HG03439 (cell line): ENCODE results near the gene SLC7A9.

ENCODE experiments used
- ATAC-seq: cut with Tn5 transposase; IDR thresholded peaks from one replicate; pipeline ENCODE4 v1.9.1; 2021; ENCODE audit warnings: mild to moderate bottlenecking, moderate library complexity; ENCODE audit not compliant: unreplicated experiment

Gene SLC7A9

DNA sequence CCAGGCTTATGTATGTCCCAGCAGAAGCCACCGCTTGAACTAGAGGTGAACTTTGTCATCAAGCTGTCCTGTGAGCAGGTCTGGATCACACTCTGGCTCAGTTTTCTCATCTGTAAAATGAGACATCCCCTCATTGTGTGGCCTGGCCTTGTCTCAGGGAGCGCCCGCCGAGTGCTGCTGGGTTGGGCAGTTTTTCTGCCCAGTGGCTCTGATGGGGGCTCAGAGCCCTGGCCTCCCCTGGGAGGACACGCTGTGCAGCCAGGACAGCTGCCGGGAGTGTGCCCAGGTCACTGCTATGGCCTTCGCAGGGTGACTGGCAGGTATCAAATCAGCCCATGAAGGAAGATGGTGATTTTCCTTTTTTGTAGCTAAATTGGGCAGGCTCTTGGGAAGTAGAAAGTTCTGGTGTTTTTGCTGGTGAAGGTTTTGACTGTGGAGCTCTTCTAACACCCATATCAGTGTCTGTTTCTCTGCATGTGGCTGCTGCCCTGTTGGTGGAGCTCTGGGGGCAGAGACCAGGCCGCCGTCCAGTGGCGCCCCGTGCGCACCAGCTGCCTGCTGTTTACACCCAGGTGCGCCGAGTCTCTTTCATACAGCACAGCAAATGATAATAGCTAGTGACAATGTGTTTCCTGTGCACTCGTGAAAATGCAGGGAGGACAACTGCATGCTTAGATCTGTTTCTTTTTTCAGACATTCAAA is 40.8 kb downstream of the SLC7A9 start:
- ATAC-seq: no peak

DNA sequence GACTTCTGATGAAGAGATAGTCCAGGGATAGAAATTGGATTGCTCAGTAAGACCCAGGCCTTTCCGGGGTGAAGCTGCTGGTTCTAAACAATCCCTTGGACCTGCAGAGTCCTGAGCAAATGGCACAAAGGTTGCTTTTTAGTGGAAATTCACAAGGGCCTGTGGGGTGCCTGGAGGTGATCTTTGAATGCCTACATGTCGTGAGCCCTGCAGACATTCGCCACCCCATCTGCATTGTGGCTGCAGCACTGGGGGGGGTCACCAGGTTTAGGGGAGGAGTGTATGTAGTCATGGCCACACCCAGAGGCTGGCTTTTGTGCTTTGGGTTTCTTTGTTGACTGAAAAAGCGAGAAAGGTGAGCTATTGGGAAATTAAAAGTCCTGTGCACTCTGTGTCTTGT is 41.4 kb downstream of the SLC7A9 start:
- ATAC-seq: no peak

DNA sequence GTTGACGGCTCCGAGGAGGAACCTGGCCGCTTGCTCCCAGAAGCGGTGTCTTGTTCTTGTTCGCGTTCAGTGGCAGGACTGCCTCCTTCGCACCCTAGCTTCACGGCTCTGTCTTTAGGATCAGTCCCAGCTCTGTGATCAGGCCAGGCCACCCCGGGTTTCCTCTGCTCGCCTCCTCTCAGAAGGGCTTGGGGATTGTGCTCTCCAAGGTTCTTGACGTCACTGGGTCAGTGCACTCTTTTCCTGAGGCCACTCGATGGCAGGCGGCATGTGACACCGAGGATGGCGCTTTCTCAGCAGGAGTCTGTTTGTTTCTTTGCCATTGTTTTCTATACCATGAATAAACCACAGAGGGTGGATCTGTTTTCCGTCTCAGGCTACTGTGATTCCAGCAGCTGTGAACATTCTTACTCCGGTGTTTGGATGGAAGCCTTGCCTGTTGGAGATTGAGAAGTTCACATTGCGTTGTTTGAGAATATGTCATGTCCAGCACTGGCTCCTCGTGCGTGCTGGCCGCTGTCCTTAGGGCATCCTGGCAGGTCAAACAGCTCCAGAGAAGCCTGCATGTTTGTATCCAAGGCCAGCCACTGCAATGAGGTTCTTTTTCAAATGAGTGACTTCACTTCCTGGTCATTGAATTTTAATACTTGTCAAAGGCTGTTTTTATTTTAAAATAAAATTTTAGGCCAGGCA is 44.5 kb downstream of the SLC7A9 start:
- ATAC-seq: no peak

DNA sequence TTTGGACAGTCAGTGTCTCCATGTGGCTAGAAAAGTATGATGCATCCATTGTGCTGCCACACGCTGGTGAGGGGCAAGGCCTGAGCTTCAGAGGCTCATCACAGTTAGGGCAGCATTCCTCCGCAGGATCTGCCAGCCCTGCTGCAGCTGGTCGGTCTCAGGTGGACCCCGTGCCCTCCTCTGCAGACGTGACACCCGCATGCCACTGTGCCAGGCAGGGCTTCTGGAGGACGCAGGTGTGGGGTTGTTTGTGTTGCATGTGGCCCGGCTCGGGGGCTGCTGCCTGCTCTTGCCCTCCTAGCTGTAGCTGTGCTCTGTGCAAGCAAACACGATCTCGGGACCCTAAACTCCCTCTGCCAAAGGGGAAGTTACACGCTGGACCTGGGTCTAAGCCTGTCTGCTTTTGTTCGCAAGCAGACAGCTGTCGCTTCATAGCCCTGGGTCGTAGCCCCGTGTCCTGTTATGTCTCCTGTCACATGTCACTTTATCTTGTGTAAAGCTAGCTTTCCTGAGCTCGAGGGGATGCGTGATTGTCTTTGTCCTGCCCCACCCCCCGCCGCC is 45.3 kb downstream of the SLC7A9 start:
- no peak for ATAC-seq

DNA sequence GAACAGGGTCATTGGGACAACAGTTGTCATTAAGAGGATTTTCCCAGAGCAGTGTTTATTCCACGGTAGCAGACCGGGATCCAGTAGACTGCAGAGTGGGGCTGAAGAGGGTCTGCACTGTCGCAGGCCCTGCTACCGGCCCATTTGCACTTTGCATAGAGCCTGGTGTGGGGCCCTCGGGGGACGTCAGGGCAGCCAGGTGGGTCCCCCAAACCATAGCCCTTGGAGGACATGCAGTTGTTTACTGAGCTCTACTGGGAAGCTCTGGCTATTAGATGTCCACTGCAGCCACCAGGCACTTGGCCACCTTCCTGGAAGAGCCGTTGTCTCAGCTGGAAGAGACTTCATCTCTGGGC is 45.8 kb downstream of the SLC7A9 start:
- no peak for ATAC-seq

DNA sequence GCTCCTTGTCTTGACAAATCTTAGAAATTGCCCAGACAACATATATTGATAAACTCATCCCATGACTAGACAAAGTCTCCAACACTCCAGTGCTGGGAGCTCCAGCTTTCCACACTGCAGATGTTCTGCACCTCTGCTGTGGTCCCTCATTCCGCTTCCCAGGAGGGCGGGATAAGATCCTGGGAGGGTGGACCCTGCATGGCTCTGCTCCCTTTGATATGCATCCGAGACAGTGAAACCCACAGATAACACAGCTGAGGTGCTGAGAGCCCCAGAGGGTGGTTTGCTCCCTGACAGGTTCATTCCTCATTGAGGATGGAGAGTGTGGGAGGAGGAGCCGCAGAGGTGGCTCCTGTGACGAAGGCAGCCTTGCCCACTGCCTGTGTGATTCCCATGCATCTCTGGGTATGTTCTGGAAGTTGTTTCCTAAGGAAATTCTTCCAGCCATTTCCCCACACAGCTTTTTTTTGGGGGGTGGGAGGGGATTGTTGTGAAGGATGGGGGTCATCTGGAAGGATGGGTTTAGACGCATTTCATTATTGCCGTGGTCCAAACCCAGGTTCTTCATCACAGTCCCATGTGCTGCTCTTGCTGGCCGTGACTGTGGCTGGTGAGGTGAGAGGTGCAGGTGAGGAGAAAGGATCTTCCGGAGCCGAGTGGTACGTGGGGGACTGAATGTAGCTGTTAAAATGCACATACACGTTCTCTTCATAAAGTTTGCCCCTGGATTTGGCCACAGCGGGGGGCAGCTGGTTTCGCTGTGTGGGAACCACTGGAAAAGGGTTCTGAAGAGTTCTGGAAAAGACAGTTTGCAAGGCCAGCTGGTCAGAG is 46.4 kb downstream of the SLC7A9 start:
- no peak for ATAC-seq

DNA sequence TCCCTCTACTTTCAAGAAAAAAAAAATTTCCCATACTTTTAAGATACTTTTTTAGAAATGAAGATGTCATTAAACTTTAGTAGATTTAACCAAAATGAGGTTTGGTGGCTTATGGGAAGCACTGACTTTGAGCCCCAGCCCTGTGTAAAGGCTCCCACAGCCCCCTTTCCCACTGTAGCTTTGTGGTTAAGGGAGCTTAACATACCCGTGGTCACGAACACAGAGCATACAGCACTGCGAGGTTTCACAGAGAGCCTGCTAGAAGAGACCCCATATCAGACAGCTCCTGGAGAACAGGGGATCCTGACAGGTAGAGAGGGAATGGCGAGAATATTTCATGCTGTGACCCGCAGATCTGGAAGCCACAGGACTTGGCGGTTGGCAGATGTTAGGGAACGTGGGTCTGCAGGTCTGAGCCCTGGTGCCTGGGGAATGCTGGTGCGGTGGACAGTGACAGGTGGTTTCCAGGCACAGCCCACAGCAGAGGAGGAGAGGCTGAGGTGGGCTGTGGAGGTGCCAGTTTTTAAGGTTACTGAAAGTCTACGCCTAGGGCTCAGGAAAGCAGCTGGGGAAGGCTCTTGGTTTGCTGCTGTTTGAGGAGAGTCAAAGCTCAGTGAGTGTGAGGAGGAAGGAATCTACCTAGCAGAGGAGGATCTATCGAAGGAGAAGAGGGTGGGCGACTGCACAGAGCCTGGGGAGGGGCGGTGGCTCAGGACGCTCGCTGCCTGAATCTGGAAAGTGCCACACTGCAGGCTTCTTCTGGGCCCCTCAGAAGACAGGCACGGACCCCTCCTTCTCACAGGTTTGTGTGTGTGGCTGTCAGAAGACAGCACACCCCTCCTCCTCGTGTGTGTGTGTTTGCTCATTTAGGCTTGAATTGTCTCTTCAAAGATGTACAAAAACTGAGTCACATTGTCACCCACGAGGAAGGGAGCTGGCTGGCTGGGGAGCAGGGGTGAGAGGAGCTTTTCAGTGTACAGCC is 49.9 kb downstream of the SLC7A9 start:
- ATAC-seq: no peak

DNA sequence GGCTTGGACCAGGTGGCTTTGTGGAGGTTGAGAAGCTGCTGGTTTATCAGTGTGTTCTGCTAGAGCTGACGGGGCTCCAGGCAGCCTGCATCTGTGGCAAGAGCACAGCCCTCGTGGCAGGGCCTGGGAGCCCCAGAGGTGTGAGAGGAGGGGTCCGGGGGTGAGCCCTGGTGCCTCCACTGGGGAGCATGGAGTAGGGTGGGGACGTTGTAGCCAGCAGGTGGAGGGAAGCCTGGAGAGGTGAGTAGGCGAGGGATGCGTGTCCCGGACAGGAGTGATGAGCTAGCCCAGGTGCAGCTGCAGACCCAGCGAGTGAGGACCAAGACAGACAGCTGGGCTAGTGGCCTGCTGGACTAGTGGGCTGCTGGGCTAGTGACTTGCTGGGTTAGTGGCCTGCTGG is 51.0 kb downstream of the SLC7A9 start:
- ATAC-seq: no peak

DNA sequence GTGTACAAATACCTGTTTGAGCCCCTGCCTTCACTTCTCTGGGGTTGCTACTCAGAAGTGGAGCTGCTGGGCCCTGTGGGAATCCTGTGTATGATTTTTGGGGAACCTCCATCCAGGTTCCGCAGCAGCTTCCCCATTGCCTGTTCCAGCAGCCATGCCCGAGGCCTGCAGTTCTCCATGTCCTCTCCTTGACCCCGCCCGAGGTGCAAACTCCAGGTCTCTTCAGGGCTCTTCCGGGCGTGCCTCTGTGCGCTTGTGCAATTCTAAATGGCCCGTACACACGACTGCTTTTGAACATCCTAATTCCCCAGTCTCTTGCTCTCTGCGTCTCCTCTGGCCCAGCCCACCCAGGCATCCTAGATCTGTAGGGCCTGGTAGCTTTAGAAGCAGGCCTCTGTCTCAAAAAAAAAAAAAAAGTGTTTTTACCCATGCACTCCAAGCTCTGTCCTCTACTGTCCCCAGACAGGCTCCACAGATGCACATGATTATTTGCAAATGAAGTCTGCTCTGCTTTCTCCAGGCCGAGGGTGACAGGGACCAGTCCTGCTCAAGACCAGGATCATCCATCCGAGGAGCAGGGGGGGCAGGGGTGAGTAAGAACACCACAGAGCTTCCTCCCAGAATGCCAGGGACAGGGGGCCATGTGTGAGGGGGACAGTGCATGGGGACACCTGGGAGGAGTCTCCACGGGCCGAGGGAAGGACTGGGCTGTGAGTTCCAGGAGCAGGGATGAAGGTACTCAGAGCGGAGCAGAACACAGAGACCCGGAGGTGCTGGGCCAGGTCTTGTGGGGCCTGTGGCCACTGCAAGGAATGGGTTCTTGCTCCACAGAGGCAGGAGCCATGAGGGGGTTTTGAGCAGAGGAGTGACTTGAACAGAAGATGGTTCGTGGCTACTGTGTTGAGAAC is 51.7 kb downstream of the SLC7A9 start:
- ATAC-seq: no peak

DNA sequence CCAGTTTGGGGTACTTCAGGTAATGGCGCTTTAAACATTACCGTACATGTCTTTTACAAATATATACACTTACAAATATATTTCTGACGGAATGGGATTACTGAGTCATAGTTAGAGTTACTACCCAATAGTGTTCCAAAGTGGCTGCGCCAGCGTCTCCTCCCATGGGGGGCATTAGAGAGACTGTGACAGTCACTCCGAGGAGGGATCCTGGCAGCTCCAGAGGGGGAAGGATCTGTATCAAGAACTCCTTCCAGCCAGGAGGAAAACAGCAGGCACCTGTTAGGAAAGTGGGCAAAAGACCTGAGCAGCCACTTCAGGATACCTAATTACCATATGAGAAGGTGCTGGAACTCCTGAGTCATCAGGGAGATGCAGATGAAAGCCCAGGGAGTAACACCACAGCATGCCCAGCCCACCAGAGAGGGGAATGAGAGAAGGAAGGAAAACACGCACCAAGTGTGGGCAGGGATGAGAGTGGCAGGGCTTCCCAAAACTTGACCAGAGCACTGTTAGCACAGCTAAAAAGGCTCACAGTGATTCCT is 52.9 kb downstream of the SLC7A9 start:
- ATAC-seq: no peak

DNA sequence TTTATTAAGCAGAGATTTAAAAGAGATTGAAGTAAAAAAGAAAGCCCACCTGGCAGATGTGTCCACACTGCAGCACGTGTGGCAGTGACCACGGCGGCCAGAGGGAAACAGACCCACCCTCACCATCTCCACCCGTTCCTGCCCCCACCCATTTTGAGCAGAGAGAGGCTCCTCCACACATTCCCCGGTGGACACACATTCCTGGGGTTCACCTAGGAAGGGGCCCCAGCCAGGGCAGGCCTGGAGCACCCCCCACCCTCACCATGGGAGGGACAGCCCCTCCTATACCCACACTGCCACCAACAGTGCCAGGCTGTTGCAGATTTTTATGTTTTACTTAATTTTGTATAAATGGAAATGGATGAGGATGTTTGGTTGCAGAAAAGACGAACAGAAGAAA is 54.9 kb downstream of the SLC7A9 start:
- no peak for ATAC-seq

DNA sequence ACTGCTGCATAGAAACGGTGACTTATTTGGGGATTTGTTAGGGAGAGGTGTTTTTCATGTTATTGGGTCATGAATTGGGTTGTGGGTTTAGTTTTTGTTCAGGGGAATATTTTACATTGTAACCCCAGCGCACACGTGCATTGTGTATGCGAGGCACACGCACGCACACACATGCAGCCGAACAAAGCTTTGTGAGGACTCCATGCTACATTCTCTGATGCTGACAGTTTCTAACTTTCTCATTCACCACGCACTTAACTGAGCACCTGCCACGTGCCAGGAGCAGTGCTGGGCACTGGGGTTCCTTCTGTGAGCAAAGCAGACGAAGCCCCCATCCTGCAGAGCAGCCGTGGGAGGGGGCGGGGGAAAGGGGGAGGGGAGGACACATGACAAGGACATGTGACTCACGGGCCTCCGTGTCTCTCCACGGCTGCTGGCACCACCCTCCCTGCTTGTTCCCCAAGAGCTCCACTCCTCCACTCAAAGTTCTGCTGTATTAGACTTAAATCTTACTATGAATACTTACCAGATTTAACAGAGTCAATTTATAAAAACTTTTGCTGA is 55.6 kb downstream of the SLC7A9 start:
- no peak for ATAC-seq

DNA sequence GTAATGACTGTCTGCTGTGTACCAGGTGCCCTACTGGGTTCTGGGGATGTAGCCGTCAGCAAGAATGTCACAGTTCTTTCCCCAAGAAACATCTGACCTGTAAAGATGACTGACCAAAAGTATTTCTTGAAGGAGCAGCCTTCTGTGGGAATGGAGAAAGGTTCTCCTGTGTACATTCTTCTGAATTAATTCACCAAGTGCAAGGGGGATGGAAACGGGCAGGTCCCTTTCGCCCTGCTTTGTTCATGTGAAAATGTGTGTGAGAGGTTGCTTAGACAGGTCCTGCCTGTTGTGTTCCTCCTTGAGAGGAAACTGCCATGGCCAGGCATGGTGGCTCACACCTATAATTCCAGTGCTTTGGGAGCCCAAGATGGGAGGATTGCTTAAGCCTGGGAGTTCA is 57.0 kb downstream of the SLC7A9 start:
- no peak for ATAC-seq

DNA sequence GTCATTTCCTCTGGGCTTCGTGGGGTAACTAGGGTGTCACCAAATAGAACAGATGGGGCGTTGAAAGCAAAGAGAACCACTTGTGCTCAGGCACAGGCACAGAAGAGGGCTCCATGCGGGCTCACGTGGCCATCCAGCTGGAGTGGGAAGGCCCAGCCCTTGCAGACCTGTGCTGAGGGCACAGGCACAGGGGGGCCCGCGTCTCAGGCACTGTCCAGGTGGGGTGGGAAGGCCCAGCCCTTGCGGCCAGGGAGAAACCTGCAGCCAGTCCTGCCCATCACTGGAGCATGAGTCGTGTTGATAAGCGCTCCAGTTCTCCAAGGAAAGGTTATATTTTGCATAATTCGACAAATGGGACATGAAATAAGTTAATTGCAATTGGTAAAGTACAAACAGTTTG is 57.5 kb downstream of the SLC7A9 start:
- no peak for ATAC-seq

DNA sequence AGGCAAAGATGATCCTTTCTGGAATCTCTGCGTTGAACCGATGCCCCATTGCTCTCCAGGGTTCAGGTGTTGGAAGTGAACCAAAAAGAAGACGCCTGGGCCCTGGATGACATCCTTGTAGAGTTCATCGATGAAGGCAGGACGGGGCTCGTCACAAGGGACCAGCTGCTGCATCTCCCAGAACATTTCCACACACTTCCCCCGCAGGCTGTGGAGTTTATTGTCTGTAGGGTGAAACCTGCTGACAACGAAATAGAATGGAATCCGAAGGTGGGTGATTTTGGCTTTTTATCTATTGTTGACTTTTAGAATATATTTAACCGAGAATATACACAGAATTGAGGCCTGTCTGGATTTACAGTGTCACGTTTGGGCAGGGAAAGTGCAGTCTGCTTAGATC is 58.4 kb downstream of the SLC7A9 start:
- ATAC-seq: no peak

DNA sequence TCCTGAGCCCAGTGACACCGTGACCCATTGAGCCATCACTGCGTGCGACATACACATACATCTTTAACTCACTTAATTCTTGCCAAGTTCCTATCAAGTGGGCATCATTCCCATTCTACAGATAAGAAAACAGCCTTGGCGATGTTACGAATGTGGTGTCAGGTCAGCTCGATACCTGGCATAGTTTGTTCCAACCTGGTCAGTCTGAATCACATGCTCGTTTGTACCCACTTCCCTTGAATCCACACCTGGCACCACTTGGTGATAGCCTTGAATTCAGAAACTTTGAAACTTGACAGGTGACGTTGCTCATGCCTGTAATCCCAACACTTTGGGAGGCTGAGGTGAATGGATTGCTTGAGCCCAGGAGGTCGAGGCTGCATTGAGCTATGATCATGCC is 59.1 kb downstream of the SLC7A9 start:
- no peak for ATAC-seq

DNA sequence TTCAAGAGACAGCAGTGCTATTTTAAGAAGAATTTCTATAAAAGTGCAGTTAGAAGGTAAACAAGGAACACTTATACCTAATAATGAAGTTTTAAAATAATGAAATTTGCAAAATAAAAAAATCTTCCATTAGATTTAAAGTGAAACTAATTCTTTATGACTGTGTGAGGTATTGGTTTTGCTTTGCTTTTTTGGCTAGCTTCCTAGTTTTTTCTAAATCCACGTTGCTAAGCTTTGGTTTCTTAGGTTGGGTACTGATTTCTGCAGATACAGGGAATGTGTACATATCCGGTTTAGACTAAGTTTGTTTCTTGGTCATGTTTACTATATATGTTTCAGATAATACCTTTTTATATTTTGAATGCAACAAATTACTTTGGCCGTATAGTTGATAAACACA is 59.8 kb downstream of the SLC7A9 start:
- no peak for ATAC-seq

DNA sequence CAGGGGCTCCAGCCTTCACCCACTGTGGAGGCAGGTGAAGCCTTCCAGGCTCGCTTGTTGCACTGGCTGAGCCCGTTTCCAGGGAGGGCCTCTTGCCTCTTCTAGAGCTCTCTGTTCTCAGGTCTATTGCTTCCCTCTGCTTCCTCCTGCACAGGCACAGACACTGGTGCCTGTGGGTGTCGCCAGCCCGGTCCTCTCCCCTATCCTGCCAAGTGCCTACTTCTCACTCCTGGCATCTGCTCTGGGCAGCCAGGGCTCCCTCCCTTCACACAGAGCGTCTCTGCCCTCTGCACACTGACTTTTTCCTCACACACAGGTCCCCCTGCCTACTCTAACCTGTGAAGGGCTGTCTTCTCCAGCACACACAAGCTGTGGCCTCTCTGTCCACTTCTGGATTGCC is 60.3 kb downstream of the SLC7A9 start:
- no peak for ATAC-seq

DNA sequence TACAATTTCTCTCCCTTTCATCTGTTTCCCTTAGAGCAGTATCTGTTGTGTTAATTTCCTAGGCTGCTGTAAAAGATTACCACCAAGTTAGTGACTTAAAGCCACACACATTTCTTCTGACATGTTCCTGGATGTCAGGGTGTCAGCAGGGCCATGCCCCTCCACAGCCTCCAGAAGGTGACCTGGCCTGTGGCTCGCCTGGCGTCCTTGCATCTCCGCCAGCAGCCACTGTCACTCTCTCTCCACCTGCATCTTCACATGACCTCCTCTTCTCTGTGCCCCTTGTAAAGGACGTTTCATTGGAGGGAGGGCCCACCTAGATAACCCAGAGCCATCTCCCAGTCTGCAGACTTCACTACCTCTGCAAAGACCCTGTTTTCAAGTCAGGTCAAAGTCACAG is 61.3 kb downstream of the SLC7A9 start:
- ATAC-seq: no peak
